ENCODE results near the gene MBOAT1.

MBOAT1 gene

GRCh38 chr6:20233007-20233730 lies 20.9 kb upstream of the MBOAT1 start:
- DNase-seq: no peak

DNA sequence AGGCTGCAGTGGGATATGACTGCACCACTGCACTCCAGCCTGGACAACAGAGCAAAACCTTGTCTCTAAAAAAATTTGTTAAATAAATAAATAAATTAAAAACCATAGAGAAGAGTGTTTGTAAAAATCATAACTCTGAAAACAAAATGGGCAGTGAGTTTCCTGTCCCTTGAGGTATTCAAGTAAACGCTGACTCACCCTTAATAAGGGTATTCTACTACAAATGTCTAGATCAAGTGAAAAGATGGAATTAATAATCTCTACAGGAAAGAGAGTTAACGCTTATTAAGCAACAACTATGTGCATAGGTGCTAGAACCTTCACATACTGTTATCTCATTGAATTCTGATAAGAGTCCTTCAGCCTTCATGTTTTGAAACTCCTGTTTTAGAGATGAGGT lies 19.9 kb upstream of the MBOAT1 start:
- no peak for DNase-seq

GRCh38 chr6:20230401-20231119 lies 18.3 kb upstream of the MBOAT1 start:
- DNase-seq: no peak

DNA sequence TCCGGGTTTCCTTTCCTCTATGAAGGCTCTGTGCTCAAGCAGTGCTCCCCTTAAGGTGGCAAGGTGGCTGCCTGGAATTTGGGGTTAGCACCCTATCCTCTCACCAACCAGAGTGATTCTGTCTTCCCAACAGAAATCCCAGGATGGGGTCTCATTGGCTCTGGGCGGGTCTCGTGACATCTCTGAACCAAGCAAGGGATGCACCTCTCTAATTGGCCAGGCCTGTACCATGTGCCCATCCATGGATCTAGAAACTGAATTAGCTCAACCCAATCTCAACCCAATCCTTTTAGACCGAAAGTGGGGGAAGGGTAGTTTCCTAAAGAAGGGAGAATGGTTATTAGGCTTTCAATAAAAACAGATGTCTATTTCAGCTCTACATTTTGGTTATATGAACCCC lies 17.6 kb upstream of the MBOAT1 start:
- no peak for DNase-seq

DNA sequence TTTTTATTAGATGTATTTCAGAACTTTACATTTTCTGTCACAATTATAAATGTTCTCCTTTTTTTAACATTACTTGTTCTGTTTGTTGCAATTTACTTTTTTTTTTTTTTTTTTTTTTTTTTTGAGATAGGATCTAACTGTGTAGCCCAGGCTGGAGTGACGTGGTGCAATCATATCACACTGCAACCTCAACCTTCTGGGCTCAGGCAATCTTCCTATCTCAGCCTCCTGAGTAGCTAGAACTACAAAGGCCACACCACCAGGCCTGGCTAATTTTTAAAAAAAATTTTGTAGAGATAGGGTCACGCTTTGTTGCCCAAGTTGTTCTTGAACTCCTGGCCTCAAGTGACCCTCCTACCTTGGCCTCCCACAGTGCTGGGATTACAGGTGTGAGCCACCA lies 15.1 kb upstream of the MBOAT1 start:
- DNase-seq: no peak

DNA sequence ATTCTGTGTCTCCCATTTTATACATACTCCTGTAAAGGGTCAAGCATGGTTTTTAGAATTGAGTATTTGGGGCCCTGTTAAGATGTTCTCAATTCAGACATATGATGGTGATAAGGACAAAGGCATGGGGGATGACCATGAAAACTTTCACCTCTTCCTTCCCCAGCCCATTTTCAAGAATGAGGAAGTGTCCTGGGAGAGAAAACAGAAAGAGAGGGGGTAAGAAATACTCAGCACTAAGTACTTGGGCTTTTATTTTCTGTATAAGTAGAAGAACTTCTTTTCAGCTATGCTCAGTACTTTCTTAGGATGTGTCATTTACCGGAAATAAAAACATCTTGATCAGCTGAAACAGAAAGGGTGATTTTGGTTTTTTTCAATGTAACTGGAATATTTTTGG lies 10.9 kb upstream of the MBOAT1 start:
- DNase-seq: no peak

GRCh38 chr6:20221421-20221820 lies 9.2 kb upstream of the MBOAT1 start:
- no peak for DNase-seq

DNA sequence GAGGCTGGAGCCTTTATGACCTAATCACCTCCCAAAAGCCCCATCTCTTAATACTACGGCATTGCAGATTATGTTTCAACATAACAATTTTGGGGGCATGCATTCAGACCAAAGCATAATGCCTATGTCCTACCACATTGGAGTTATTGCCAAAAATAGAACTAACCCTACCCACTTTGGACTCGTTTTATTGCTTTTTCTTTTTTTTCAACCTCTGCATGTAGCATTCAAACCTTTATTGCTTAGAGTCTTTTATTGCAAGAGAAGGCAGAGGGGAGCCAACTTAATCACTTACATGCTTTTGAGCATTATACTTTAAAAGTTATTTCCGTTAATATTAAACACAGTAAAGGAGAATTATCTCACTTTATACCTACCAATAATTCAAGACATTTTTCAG lies 8.1 kb upstream of the MBOAT1 start:
- no peak for DNase-seq

GRCh38 chr6:20217891-20218290 lies 5.6 kb upstream of the MBOAT1 start:
- no peak for DNase-seq

DNA sequence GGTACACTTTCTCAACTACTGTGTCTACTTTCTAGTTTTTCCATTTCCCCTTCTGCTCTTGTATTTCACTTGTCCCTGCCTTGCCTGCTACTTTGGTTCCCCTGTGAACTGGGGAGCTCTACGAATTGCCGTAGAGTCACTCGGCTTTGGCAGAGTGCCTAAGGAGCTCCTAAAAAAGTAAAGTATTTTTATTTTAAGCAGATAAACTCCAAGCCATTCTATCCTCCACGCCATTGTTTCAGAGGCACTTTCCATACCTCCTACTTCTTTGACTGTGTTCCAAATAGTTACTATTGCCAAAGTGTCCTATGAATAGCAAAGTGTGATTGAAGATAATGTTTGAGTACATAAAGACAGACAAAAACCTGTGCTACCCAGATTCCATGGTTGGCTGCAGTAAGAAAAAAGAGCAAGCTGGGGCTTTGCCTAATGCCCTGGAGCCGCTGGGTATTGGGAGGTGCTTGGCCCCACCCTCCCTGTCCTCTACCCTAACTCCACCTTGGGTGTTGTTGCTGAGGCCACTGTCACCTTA lies 5.1 kb upstream of the MBOAT1 start:
- DNase-seq: no peak

GRCh38 chr6:20215310-20215709 lies 3.0 kb upstream of the MBOAT1 start:
- DNase-seq: no peak

DNA sequence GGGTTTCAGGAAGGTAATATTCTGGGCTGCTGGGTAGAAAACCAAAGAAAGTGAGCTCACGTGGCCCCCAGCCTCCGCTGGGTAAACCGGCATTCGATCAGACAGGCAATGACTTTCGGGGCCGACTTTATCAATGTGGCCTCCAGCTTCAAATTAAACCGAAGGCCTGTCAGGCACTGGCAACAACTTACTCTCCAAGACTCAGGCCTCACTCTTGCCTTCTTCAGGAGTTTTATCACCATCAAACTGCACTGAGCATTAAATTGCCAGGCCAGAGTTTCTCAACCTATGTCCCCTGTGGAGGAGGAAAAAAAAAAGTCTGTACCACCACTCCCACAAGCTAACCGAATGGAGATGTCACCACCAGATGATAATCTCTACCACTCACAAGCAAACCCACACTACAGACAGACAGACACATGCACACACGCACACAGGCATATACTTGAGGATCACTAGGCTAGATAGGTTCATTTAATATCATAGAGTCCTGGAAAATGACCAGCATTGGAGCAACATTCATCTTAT lies 1.1 kb upstream of the MBOAT1 start:
- no peak for DNase-seq

GRCh38 chr6:20211941-20212391 lies 303 bp downstream of the MBOAT1 start:
- DNase-seq: no peak

- no peak for DNase-seq
Observed at GRCh38 chr6:20211037-20211940, 980 bp downstream of the MBOAT1 start.

- no peak for DNase-seq
Observed at GRCh38 chr6:20210158-20210557, 2.1 kb downstream of the MBOAT1 start.

DNA sequence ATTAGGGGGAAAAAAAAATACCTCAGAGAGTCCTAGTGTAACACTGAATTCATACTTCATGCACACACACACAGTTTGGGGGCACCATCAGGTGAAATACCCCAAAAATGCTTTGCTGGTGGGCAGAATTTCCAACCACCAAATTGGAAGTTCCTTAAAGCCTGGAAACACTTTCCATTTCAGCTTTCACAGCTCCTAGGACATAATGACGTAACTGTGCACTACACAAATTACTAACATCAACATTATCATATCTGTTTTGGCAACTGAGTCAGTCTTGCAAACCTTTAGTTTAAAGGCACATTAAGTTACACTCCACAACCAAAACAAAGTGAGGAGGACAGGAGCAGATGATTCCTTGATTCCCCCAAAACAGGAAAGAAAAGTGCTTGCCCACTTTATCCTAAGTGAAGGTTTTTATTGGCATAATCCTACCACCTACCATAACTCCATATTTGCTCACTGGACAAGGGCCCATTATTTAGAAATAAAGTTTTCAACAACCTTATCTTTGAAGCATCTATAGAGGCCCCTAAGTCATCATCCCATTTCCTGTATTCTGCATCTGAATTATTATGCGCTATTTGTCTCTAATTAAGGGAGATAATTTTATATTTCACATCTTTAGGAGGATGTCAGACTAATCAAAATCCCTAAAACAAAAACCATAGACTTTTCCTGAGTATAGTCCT lies 3.4 kb downstream of the MBOAT1 start:
- no peak for DNase-seq

GRCh38 chr6:20207088-20207418 lies 5.2 kb downstream of the MBOAT1 start:
- no peak for DNase-seq

DNA sequence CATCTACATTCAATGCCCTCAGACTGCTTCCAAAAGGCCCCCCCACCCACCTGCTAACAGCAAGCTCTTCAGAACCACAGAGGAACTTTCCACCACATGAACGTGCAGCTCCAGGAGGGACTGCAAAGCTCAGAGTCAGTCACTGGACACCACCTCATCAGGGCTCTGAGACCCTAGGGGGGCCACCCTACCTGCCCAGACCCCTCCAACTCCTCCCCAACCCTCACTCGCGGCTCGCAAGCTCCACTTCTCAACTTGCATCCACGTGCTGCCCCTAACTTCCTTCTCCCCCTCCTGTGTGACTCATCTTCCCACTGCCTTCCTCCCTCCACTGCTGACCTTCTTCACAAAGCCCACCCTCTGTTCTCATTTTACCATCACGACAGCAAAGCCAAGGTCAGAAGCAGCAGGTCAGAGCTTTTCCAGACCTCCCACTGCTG lies 6.5 kb downstream of the MBOAT1 start:
- DNase-seq: no peak

DNA sequence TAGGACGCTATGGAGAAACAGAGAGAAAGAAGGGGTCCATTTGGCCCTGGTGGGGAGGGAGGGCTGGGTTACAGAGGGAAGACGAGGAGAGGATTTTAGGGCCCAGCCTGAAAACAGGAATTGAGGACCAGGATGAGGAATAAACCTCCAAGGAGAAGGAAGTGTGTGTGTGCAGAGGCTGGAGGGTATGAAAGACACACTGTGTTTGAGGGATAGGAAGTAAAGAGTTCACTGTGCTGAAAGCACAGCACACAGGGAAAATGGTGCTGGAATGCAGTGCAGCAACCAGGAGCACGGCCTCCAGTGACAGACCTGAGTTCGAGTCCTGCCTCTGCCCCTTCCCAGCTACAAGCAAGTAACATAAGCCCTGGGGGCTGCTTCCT lies 7.8 kb downstream of the MBOAT1 start:
- DNase-seq: no peak

- DNase-seq: no peak
Observed at GRCh38 chr6:20203561-20204511, 8.4 kb downstream of the MBOAT1 start.

DNA sequence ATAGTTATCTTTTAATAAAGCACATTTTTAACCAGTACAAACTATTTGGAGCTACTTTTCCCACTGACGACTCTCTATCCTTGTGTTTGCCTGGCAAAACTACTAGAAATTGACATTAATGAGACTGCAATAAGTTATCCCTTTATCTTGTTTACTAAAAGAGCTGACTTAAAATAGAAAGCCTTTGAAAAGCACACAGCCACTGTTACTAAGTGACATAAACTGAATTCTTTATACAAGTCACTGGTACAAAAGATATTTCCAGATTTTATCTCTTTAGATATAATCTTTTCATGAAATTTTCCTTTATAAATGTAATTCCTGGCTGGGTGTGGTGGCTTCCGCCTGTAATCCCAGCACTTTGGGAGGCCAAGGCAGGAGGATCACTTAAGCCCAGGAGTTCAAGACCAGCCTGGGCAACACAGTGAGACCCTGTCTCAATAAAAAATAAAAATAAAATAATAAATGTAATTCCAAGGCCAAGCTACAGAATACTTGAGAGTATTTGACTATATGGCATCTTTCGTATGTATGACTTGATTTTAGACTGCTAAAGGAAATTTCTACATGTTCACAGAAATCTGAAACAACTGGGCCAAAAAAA lies 9.5 kb downstream of the MBOAT1 start:
- DNase-seq: no peak
